NCI-H2171 (cell line): ENCODE results near the gene GALNT3.

Experiments
- DNase-seq: peaks from one replicate; lab custom pipeline; 2025; lab: John Stamatoyannopoulos, UW

GALNT3 gene

DNA sequence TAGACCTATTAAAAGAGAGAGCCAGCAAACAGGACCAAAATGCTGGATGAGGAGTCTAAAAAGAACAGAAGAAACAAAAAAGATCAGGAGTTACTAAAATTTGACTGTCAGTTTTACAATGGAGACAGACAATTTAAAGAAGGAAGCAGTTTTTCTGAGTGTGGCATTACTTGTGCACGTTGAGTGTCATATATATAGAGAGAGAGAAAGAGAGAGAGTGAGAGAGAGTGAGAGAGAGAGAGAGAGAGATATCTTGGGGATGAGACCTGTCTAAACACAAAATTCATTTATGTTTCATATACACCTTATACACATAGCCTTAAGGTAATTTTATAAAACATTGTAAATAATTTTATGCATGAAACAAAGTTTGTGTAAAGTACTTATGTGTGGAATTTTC, 2.1 kb upstream of the GALNT3 start:
- no peak for DNase-seq

- no peak for DNase-seq
Observed at GRCh38 chr2:165795011-165795410, 964 bp upstream of the GALNT3 start.

DNA sequence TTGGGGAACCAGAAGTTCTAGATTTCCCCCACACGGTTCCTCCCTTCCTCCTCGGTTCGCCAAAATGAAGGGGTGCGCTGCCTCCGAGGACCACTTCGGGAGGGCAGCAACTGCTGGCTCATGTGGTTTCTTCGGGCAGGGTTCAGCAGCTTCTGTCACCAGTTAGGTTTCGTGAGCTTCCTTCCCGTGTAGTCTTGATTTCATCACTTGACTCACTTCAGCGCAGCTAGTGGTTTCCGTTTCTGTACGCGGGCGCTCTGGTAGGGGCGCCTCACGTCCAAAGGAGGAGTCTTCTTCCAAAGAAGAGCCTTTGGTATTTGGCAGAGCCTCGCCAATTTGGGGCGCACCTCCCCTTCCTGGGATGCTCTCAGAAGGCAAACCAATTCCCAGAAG, 485 bp upstream of the GALNT3 start:
- peak; percentile 13 for DNase-seq

DNA sequence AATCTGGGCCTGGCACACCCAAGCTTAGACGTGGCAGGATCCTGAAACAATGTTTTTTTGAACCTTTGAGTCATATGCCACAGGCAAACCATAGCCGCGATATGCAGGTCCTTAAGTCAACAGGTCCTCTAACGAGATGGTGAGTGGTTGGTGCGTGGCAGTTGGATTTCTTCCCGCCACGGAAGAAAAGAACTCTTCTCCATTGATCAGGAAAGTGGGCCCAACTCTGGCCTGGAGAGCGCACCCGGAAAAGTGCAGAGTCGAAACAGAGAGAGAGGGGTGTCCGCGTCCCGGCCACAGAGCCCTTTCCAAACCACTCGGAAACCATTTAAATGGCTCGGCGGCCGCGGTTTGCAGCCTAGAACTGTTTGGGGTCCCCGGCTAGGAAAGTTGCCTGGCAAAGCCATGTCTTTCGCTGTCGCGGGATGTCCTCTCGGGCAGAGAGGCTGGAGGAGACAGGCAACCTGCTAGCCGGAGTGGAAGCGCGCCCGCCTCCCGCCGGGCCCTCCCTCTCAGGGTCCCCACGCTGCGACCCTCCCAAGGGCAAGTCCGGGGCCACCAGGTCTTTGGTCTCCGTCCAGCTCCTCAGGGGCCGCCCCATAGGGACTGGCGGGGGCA, 777 bp downstream of the GALNT3 start:
- DNase-seq = no peak

DNA sequence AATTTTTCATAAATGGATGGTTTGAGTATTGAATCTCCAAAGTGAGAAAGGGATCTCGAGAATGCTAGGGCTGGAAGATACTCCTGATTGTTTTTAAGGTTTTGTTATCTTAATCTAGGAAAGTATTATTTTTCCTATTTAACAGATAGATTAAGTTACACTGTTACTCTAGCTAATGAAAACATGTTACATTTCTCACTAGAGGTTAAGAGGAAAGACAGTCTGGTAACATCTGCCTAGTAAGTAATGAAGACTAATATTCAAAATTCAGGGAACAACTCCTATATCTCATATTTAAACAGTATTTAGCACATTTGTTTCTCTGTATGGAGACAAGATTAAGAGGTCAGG, 2.0 kb downstream of the GALNT3 start:
- DNase-seq = no peak

DNA sequence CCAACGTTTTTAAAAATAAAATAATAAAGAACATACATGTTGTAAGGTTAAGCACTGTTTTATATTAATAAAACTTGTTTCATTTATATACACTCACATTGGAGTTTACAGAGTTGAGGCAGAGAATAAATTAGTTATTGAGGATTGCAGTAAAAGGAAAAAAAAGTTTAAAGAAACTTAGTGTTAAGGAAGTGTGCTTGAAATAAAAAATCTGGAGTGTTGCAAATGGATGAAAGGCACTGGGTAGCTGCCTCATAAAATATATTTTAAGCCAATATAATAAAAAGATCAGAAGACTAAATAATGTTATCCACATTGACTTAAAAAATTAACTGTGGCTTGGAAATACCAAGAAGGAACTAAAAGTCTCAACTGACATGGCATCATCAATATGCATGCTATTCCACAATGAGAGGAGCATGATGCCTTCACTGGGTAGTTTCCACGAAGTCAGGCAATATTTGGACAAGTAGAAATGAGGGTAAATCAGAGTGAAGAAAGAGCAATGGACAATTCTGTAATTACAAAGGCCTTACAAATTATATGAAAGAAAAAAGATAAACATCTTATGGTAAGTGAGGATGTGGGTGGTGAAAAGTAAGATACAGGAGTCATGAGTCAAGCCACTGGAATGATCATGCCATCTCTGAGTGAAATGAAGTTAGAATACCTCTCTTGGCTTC, 2.5 kb downstream of the GALNT3 start:
- no peak for DNase-seq

DNA sequence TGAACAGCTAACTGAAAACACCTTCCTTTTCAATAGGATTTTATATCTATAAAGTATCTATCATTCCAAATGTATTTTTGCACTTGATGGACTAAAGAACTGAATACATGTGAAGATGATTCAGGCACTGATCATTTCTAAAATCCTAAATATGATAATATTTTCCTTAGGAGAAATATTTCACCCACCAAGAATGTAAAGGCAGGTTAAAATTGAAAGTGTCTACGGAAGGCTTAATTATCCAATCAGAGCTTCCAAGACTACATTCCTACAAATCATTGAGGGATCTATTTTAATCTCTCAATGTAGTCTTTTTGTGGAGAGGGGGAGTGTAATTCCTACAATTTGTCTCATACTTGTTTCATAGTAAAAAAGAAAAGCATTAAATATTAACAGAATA, 3.6 kb downstream of the GALNT3 start:
- DNase-seq = no peak

GRCh38 chr2:165787334-165787733, 6.7 kb downstream of the GALNT3 start:
- DNase-seq = no peak

DNA sequence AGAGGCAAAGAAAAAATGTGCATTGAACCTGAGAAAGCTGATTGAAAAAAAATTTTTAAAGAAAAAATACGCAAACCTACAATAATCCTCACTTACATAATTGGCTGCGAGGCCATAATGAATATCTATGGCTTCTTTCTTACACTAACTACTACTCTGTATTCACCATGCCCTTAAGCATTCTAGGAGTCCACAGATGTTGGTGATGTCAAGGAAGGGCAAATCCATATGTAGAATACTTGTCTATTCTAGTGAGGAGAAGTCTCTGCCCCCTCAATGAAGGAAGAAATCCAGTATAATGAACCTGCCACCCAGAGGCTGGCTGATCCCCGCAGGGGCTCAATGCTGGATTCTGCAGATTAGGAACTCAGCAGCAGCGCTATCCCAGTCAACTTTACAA, 14.3 kb downstream of the GALNT3 start:
- DNase-seq = no peak

DNA sequence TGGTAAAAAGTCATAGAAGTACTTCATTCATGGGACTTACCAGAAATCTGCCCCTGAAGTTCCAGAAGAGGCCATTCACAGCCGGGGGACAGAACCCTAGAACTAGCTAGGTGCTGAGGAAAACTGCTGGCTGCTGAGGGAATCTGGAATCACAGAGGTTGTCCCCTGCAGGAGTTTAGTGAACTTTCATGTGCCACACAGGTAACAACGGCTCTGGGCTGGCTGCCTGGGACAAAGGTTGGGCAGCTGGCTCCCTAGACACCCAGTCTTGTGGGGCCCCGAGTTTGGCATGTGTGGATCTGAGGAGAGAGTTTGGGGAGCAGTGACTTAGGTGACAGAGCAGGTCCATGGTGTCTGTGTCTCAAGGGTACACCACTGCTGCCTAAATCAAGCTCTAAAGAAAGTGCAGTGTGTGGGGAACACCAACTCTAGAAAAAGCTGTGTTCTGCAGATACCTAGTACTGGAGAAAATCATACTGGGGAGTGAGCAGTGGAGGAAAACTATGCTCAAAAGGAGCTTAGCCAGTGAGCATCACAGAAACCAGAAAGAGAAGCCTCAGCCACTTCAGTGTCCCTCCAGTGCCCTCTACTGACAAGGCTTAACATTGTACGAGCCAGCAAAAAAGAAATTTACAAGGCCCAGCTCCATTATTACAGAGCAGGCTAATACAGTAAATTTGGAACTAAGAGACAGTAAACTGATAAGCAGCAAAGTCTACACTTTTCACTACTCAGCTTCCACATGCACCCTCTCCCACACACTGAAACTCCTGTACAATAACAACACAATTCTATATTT, 15.2 kb downstream of the GALNT3 start:
- no peak for DNase-seq

GRCh38 chr2:165778187-165778556, 15.9 kb downstream of the GALNT3 start:
- no peak for DNase-seq

DNA sequence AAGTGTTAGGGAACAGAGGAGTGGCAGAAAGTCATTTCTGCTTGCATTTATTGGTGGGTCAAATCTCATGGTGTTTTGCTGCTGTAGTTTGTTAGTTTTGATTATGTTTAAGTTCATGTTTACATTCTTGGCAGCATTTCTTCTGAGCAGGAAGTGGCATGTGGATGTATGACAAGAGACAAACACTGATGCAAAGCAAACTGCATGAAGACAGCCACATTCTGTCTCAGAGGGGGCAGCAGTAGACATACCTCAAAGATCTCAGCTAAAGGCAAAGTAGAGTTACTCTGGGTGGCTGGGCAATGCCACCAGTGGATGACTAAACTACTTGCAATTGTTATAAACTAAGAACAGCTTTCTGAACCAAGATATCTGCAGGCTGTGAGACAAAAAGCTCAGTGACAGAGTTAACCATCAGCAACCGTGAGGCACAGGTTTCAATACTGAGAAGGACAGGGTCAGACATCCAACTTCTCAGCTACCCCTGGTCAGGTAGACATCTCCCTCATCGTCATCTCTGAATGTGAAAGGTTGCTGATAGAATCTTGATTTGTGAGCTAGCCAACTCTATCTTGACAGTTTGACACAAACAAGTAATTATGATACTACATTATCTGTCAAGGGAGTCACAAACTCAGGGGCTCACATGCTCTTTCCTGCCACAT, 16.4 kb downstream of the GALNT3 start:
- DNase-seq = no peak

DNA sequence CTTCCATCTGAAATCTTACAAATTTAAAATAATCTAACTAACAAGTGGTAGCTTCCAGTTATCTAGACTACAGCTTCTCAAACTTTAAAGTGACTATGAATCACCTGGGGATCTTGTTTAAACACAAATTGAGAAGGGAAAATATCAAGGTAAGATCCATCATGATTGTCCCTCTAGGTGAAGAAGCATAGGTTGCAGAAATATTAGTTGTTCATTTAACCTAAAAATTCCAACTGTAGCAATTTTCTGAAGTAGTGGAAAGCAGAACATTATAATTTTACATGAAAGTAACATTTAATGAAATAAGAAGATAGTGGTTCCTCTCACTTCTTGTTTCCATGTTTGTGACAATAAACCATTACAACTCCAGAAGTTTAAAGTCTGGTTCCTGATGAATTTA, 17.3 kb downstream of the GALNT3 start:
- no peak for DNase-seq

GRCh38 chr2:165776013-165776412, 18.0 kb downstream of the GALNT3 start:
- DNase-seq = no peak

GRCh38 chr2:165773684-165774083, 20.4 kb downstream of the GALNT3 start:
- no peak for DNase-seq

- no peak for DNase-seq
Observed at GRCh38 chr2:165772183-165772582, 21.9 kb downstream of the GALNT3 start.

DNA sequence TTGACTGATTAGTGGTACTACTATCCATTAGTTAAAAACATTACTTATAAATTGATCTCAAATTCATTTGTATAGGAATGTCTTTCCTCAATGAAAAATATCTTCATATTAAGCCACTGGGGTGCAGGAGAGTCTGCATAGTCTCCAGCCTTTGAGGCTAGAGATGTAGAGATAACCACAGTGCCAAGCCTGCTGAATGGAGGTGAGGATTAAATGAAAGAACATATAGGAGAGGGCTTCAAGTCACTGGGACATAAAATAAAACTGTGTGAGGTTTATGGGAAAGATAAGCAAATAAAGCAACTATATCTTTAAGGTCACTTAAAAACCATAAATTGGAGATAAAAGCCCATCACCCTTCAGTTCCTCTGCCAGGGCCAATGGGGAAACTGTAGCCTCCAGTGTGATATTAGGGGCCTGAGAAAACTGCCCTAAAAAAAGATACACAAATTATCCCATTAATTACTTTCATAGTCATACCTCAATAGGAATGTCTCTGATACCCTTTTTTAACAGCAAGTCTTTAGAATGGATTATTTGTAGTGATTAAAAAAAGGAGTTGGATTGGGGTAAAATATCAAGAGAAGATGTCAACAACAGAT, 27.6 kb downstream of the GALNT3 start:
- DNase-seq = no peak

DNA sequence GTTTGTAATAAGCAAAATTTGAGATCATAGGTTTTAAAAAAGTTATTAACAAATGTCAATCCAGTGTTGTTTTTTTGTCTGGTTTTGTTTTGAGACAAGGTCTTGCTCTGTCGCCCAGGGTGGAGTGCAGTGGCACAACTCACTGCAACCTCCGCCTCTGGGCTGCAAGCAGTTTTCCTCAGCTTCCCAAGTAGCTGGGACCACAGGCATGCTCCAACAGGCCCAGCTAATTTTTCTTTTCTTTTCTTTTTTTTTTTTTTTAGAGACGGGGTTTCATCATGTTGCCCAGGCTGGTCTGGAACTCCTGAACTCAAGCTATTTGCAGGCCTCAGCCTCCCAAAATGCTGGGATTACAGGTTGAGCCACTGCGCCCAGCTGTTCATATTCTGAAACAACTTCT, 31.3 kb downstream of the GALNT3 start:
- DNase-seq = no peak

- no peak for DNase-seq
Observed at GRCh38 chr2:165757906-165758675, 36.0 kb downstream of the GALNT3 start.

DNA sequence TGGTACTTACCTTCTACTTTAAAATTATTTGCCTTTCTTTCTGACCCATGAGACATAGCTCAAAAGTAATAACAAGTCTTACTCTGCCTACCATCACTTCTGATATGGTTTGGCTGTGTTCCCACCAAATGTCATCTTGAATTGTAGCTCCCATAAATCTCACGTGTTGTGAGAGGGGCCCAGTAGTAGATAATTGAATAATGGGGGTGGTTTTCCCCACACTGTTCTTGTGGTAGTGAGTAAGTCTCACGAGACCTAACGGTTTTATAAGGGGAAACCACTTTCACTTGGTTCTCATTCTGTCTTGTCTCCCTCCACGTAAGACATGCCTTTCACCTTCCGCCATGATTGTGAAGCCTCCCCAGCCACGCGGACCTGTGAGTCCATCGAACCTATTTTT, 47.5 kb downstream of the GALNT3 start:
- DNase-seq = no peak

- peak; percentile 11 for DNase-seq
Observed at GRCh38 chr2:165745916-165746315, 48.1 kb downstream of the GALNT3 start.

GRCh38 chr2:165743442-165743841, 50.6 kb downstream of the GALNT3 start:
- DNase-seq = no peak
